Prostate gland (tissue), 2 donors: ENCODE results near the gene CFAP54. TPM values are rescaled to one million over a fixed set of nuclear protein-coding genes. Genes with fewer than 3 reads are reported as not detected.

ENCODE experiments used
- DNase-seq: peaks from one replicate; pipeline ENCODE4 v3.0.0-alpha.2; 2019; ENCODE audit warnings: low spot score
- H3K27ac ChIP-seq, 2 donors: fragments of 200-600 bp; sonication (generic); 2 replicates each; pipeline ENCODE4 v1.5.1; 2017 to 2019
- H3K27me3 ChIP-seq: fragments of 200-600 bp; sonication (generic); replicated peaks from 2 replicates; pipeline ENCODE4 v1.5.1; 2019; ENCODE audit not compliant: insufficient read depth
- H3K36me3 ChIP-seq, 2 donors: fragments of 200-600 bp; sonication (generic); 1 replicate in 1 of 2; 2 replicates in 1 of 2; pipeline versions ENCODE4 v1.5.1 to v1.8.1; 2017 to 2019
- H3K4me1 ChIP-seq: fragments of 200-600 bp; sonication (generic); replicated peaks from 2 replicates; pipeline ENCODE4 v1.5.1; 2019
- H3K4me3 ChIP-seq, 2 donors: fragments of 200-600 bp; sonication (generic); 2 replicates each; pipeline ENCODE4 v1.5.1; 2017 to 2019
- H3K9me3 ChIP-seq: fragments of 200-600 bp; sonication (generic); 2 replicates; pipeline ENCODE4 v1.5.1; 2017
- CTCF ChIP-seq, 4 experiments: fragments of 200-600 bp in 2 of 4; fragments of 450-650 bp in 2 of 4; sonication (generic) in 2 of 4; IDR thresholded peaks; 1 replicate in 3 of 4; 2 replicates in 1 of 4; pipeline ENCODE4 v1.5.1; 2016 to 2019; ENCODE audit warnings: antibody characterized with exemption in 4 of 4, mild to moderate bottlenecking in 2 of 4, moderate library complexity in 2 of 4
- POLR2A ChIP-seq: fragments of 450-650 bp; IDR thresholded peaks from one replicate; pipeline ENCODE4 v1.6.1; 2016; ENCODE audit warnings: antibody characterized with exemption, mild to moderate bottlenecking
- POLR2AphosphoS5 ChIP-seq: sonication (generic); formaldehyde crosslinking; IDR thresholded peaks from one replicate; pipeline ENCODE4 v1.6.1; 2017; ENCODE audit warnings: antibody characterized with exemption
- WGBS: methylation state at CpG from one replicate; pipeline ENCODE4 v1.1.5; 2018; 5-methylcytosine and 5-hydroxymethylcytosine counted together
- intact Hi-C: fragments of 100-400 bp; cut with DNase I; formaldehyde crosslinking; loops from one replicate; pipeline ENCODE4 v1.14.2; 2022
- total RNA-seq, 2 donors: library from RNA; depleted of rRNA; stranded (reverse); fragments of >200 nt; gene quantifications; one replicate each; pipeline ENCODE4 v1.1.0, GENCODE V29; 2016

Gene CFAP54
- total RNA-seq, 2 donors from 2014 or later, result 0.68 to 2.3 TPM

DNA sequence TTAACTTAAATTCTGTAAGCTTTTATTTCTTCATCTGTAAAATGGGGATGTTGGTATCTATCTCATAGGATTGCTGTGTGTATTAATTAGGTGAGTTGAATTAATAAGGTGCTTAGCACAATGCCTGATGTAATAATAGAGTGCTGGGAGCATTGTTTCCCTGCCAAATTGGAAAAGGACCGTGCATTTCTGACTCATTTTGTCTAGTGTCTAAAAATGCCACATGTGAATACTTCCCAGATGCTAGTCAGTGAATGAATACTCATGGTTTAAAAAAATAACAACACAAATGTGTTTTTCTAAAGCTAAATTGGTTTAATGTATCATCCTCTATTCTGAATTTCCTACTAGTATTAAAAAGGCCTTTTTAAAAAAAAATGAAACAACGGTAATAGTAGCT, 372.3 kb downstream of the CFAP54 start:
- Histone ChIP-seq H3K27ac (no peak overlapping the region), H3K4me1 (no peaks in the 10 kb centered on the region), H3K36me3 (no peaks in the 10 kb centered on the region), H3K4me3 (no peak overlapping the region), H3K9me3 (no peaks in the 10 kb centered on the region), H3K27me3 (no peaks in the 10 kb centered on the region)
- 78% methylated on average over 2 of the region's 2 CpGs for WGBS
- DNase-seq, result no peak
- intact Hi-C loops, result no loop called here
- no peak for TF ChIP-seq CTCF (IDR thresholded peaks at IDR 0.05)
- no peak for TF ChIP-seq POLR2AphosphoS5
- no peak for TF ChIP-seq POLR2A

DNA sequence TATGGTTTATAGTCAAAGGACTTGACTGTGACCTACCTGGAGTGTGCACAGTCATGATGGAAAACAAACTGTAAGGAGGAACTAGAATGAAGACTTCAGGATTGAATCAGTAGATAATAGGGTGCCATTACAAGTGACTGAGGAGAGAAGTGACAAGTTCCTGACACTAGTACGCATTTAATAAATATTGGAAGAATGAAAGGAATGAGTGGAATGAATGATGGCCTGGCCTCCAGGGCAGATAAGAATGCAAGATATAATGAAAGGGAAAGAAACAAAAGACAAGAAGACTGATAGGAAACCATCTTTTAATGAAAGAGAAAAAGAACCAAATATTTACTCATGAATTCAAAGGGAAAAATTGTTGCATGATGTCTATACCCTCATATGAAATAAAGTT, 372.9 kb downstream of the CFAP54 start:
- intact Hi-C loops, result no loop called here
- 90% methylated on average over 1 of the region's 1 CpG for WGBS

DNA sequence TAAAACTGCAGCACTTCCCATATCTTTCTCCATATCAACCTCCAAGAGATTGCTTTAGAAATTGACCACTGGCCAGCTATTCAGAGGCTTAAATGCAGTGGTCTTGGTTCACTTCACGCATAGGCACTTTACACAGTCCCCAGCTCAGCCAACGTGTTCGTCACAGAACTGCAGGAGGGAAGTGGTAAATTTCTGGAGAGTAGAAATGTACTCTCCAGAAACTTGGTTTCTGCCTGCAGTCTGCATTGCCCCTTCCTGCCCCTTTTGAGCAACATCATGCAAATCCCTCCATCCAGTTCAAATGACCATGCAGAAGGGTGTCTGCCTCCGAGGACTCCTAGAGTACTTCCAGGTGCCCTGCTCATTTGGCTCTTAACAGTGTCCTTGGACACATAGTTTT, 375.0 kb downstream of the CFAP54 start:
- Histone ChIP-seq H3K4me1 (no peaks in the 10 kb centered on the region), H3K4me3 (no peak overlapping the region), H3K27ac (no peak overlapping the region), H3K36me3 (no peaks in the 10 kb centered on the region), H3K9me3 (no peaks in the 10 kb centered on the region), H3K27me3 (no peaks in the 10 kb centered on the region)
- intact Hi-C loops, result no loop called here
- TF ChIP-seq POLR2A (no peak), POLR2AphosphoS5 (no peak), CTCF (IDR thresholded peaks at IDR 0.05) (no peak)
- 53% methylated on average over 4 of the region's 4 CpGs for WGBS
- no peak for DNase-seq

More for the DNA sequence above, 372.9 kb downstream of the CFAP54 start:
- no peak for DNase-seq
- Histone ChIP-seq H3K36me3 (no peaks in the 10 kb centered on the region), H3K4me1 (no peaks in the 10 kb centered on the region), H3K9me3 (no peaks in the 10 kb centered on the region), H3K4me3 (no peak overlapping the region), H3K27me3 (no peaks in the 10 kb centered on the region), H3K27ac (no peak overlapping the region)
- TF ChIP-seq POLR2AphosphoS5, result no peak
- no peak for TF ChIP-seq POLR2A
- TF ChIP-seq CTCF (IDR thresholded peaks at IDR 0.05), result no peak

GRCh38 chr12:96866801-96867590, 377.6 kb downstream of the CFAP54 start:
- H3K36me3 ChIP-seq, result no peaks in the 10 kb centered on the region
- WGBS, result 97% methylated on average over 4 of the region's 4 CpGs
- no peak for TF ChIP-seq POLR2A
- no peak for TF ChIP-seq POLR2AphosphoS5
- TF ChIP-seq CTCF (IDR thresholded peaks at IDR 0.05), result no peak
- no peaks in the 10 kb centered on the region for H3K4me1 ChIP-seq
- no peaks in the 10 kb centered on the region for H3K9me3 ChIP-seq
- DNase-seq, result no peak
- H3K27me3 ChIP-seq, result no peaks in the 10 kb centered on the region
- intact Hi-C loops, result no loop called here
- no peak overlapping the region for H3K4me3 ChIP-seq
- no peak overlapping the region for H3K27ac ChIP-seq

- 85% methylated on average over 1 of the region's 1 CpG for WGBS
- Histone ChIP-seq H3K9me3 (no peaks in the 10 kb centered on the region), H3K27ac (no peak overlapping the region), H3K4me1 (no peaks in the 10 kb centered on the region), H3K4me3 (no peak overlapping the region), H3K27me3 (no peaks in the 10 kb centered on the region), H3K36me3 (no peaks in the 10 kb centered on the region)
- DNase-seq, result no peak
- intact Hi-C loops, result no loop called here
- TF ChIP-seq POLR2AphosphoS5 (no peak), POLR2A (no peak), CTCF (IDR thresholded peaks at IDR 0.05) (no peak)
These were observed 381.6 kb downstream of the CFAP54 start for GRCh38 chr12:96870946-96871345.
